GM18867 (cell line): ENCODE data around the gene VWA2.
A peak's percentile ranks its signal among the peaks of the same experiment; 100 is the strongest.

Source experiments
- ATAC-seq: cut with Tn5 transposase; IDR thresholded peaks from one replicate; pipeline ENCODE4 v1.9.1; 2021; ENCODE audit warnings: mild to moderate bottlenecking, moderate library complexity; ENCODE audit not compliant: unreplicated experiment

VWA2 gene, protein sequence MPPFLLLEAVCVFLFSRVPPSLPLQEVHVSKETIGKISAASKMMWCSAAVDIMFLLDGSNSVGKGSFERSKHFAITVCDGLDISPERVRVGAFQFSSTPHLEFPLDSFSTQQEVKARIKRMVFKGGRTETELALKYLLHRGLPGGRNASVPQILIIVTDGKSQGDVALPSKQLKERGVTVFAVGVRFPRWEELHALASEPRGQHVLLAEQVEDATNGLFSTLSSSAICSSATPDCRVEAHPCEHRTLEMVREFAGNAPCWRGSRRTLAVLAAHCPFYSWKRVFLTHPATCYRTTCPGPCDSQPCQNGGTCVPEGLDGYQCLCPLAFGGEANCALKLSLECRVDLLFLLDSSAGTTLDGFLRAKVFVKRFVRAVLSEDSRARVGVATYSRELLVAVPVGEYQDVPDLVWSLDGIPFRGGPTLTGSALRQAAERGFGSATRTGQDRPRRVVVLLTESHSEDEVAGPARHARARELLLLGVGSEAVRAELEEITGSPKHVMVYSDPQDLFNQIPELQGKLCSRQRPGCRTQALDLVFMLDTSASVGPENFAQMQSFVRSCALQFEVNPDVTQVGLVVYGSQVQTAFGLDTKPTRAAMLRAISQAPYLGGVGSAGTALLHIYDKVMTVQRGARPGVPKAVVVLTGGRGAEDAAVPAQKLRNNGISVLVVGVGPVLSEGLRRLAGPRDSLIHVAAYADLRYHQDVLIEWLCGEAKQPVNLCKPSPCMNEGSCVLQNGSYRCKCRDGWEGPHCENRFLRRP

DNA sequence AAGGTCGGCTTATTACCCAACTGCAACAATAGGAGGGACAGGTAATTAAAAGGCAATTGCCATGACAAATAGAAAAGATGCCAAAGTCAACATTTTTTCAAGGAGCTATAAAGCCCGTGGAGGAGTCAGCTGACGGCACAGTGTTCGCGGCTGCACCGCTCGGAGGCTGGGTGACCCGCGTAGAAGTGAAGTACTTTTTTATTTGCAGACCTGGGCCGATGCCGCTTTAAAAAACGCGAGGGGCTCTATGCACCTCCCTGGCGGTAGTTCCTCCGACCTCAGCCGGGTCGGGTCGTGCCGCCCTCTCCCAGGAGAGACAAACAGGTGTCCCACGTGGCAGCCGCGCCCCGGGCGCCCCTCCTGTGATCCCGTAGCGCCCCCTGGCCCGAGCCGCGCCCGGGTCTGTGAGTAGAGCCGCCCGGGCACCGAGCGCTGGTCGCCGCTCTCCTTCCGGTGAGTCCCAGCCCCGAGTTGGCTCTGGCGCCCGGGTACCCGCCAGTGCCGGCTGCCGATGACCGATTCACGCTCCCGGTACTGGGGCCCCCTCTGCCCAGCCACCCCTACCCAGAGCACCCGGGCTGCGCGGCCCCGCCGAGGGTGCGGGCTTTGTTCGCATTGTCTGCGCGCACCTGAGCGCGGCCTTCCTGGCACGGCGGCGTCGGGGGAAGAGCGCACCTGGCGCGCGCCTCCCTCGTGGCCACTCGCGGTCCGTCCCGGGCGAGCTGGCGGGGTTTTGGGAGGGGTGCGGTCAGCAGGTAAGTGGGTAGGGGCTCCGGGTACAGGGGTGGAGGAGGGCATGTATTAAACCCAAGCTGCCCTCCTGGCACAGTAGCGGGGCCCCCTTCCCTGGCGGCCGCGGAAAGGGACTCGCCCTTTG is at the start of gene VWA2:
VWA2 (plus strand) TSS at position 138 of the 877 bp plus-strand sequence. CDS start 9,460 bp downstream, outside the sequence.
- peak; percentile 63 for ATAC-seq

DNA sequence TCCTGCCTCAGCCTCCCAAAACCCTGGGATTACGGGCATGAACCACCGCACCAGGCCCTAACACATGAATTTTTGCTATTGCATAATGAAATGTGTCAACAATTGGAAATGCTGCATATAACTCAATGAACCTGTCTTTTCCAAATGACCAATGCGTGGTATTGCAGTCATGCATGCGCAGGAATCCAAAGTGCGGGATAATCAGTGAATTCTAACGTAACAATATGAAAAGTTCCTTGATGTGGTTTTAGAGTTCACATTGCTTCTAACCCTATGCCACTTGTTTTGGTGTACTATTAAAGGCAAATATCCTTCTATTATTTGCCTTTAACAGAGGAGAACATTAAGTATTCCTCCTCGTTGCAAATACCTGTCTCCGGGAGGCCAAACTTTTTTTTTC is 49.4 kb upstream of the VWA2 start:
- ATAC-seq, result no peak

DNA sequence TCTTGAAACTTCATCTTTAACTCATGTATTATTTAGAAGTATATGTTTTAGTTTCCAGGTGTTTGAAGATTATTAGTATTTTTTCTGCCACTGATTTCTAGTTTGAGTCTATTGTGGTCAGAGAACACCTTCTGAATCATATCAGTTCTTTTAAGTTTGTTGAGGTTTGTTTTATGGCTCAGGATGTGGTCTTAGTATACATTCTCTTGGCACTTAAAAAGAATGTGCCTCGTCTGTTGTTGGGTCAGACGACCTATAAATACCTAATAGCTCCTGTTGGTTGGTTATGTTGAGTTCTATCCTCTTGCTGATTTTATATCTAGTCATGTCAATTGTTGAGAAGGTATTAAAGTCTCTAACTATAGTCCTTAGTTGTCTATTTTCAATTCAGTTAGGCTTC is 44.0 kb upstream of the VWA2 start:
- peak; percentile 97 for ATAC-seq

DNA sequence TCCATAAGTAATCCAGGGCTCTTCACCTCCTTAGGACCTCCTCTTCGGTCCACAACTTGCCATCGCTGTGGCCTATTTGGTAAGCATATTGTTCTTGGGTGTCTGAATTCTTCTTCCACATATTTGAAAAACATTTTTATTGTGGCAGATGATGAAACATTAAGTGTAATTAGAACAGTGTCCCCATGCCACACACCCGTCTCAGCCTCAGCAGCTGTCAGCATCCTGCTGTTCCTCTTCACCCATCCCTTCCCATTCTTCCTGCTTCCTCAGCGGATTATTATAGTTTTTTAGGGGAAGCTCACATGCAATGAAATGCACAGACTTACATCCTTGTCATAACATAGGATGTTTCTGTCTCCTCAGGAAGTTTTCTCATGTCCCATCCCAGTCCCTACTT is 39.8 kb upstream of the VWA2 start:
- ATAC-seq, result no peak

DNA sequence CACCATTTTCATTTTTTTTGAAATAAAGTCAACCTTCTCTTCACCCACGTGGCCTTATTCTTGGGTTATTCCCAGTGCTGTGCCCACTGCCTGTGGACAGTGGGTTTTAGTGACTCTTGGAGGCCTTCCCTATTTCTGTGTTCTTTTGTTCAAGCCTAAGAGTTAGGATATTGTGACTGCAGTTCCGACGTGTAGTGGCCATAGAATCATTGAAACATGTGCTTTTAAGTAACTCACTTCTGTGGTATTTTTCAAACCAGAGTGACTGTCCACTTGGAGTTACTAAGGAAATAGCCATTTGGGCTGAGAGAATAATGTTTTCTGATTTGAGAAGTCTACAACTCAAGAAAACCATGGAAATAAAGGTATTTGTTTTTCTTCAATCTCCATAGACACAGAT is 36.2 kb upstream of the VWA2 start:
- ATAC-seq, result no peak

DNA sequence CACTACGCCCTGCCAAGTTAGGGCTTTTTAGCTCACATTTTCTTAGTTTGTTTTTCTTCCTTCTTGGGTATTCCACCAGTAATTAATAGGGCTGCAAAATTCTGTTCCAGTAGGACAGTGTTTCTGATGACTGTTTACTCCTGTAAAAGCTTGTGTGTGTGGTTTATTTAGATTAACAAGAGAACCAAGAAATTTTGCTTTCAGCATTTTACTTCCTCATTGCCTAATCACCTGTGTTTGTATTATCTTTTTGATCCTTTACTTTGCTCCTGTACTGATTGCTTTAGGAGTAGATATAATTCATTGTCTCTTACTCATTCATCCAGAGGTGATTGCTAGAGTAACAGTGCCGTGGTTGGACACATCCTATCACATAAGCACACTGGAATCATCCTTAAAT is 32.2 kb upstream of the VWA2 start:
- no peak for ATAC-seq

DNA sequence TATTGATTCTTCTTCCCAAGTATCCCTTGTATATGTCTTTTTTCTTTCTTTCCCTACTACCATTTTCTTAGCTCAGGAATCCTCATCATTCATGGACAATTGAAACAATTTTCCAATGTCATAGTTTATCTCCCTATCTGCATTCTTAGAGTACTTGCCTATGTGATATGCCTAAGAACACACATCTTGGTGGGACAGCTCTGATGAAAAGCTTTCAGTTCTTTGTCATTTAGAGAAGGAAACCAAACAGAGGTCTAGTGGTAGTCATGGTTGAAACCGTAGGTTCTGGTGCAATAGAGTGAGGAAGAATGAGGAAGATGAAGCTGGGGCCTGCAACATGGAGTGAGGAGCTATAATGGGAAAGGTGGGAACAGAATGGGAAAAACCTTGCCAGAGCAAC is 31.7 kb upstream of the VWA2 start:
- ATAC-seq, result peak; percentile 38

DNA sequence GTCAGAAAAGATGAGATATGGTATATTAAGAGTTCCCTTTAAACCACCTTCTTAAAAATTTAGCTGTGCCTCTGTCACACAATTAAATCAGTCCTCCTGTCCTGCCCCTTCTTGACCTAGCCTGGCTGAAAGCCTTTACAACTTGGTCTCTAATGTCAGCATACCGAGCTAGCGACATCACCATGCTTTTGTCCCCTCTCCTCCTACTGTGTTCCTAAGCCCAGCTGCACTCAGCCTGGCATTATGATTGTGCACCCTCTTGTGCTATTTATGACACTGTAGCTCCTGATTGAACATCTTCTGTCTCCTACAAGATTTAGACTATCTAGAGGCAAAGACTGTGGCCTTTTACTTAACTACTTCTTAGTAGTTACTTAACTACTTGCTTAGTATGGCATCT is 30.7 kb upstream of the VWA2 start:
- no peak for ATAC-seq

DNA sequence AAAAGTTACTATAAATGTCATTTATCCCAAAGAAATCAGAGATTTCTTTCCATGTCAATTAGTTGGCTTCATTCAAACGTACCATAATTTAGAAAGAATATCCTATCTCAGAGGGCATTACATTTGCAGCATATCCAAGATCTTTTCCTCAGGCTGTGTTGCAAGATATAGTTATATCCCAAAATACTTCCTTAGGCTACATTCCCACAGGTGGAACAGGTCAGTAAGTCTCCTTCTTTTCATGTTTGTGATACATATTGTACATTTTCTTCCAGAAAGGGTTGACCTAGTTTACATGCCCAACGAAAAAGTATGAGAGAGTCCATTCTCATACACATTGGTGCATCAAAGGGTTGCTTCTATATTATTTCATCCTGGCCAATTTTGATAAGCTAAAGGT is 26.9 kb upstream of the VWA2 start:
- ATAC-seq, result no peak

DNA sequence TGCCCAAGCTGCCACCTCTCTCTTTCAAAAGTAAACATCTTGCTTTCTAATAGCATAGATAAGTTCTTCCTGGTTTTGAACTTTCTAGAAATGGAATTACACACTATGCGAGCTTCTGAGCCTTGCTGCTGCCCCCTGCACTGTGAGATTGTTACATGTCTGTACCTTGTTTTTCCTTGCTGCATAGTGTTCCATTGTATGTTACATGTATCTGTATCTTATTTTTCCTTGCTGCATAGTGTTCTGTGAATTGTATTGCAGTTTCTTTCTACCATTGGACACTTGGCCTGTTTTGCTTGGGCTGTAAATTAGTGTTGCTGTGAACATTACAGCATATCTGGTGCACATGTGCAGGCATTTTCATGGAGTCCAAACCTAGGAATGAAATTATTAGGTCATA is 24.0 kb upstream of the VWA2 start:
- ATAC-seq, result no peak

DNA sequence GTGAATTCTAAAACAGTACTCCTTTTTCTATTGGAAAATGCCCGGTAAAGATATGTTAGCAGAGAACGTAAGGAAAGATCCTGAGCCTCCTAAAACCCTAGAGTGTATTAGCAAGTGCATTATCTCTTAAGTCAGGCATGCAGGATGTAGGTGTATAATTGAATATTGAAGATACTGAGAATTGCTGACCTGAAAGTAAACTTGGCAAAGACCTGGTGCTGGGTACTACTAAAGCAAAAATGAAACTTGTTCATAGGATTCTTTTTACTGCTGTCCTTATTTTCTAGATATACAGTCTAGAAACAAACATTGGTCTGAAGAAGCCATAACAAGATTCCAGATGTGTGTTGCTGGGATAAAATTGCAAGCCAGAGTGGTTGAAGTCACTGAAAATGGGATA is 18.8 kb upstream of the VWA2 start:
- ATAC-seq, result peak; percentile 58

DNA sequence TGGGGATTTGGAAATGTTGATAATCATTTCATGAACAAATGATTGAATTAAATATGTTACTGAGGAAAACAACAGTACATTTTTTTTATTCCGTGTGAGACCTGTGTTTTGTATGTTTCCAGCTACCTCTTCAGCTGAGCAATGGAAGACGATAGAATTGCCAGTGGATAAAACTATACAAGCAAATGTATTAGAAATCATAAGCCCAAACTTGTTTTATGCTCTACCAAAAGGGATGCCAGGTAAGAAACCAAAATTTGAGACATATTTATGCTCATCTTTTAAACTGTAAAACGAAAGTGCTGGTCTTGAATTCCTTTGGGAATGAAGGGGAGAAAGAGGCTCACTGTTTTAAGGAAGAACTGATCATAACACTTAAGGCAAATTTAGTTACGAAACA is 17.8 kb upstream of the VWA2 start:
- ATAC-seq, result no peak

DNA sequence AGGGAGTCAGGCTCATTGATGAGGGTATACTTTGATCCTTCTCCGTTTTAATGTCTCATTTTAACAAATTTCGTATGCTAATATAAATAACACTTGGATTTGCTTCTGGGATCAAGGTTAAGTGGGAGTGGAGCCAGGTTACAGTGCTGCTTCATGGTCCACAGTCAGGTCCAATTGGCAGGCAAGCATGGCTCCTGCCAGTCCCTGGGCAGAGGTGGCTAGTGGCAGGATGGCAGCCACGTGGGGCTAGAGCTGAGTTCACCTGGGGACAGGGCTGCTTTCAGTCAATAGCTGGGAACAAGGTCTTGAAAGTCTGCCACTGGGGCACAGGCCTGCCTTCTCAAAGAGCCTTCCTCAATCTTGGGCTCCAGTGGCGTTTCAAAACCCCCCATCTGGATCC is 16.0 kb upstream of the VWA2 start:
- ATAC-seq, result no peak

DNA sequence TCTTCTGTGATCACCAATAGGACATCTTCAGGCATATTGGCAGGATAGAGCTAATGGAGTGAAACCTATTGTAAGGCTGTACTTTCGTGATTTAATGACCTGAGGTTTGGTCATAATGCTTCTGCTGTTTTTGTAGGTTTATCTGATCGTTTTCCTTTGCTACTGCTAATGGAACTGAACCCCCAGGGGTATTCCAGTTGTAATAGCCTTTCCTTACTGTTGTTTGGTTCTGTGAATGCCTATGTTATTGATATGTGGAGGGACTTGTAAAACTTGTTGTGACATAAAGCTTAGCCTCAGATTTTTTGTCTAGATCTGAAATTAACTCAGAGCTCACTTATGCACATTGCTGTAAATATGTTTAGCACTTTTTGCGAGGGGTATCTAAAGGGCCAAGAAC is 10.9 kb upstream of the VWA2 start:
- ATAC-seq, result no peak

DNA sequence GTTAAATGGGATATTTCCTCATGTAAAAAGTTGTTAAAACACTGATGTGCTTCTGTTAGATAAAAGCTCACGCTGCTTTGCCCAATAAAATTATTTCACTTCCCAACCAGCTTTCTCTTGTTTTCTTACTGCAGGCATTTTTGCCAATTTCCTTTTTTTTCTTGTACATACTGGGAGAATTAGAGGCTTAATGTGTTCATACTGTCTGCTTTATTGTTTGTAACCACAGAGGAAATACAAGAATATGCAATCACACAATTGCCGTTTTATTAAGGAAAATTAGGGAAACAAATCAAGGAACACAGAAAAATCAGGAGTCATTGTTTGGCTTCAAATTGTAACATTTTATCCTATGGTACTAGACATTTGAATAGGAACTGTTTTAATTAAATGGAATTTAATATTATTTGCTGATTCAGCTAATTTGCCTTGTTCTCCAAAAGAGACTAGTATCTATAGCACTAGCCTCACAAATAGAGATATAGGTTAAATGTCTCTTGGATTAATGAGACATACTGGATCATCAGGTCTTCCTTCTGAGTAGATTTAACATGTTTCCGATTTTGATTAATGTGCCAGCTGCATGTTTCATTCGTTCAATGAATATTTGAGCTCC is 6.4 kb upstream of the VWA2 start:
- ATAC-seq, result no peak

DNA sequence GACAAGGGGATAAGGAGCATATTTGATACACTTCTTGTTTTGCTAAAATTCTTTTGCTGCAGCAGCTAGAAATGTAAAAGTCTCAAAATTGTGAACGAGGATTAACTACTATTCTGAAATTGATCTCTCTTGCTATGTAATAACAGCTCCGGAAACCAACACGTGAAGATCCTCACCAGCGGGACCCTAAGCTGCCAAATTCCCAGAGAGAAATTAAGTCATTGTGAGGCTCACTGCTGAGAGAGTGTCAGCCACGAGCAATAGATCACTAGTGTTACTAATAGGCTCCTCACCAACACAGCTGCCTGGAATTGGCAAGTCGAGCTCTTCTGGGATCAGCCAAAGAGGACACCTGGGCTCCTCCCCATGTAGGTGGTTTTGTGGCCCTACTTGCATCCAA is 5.6 kb upstream of the VWA2 start:
- no peak for ATAC-seq

DNA sequence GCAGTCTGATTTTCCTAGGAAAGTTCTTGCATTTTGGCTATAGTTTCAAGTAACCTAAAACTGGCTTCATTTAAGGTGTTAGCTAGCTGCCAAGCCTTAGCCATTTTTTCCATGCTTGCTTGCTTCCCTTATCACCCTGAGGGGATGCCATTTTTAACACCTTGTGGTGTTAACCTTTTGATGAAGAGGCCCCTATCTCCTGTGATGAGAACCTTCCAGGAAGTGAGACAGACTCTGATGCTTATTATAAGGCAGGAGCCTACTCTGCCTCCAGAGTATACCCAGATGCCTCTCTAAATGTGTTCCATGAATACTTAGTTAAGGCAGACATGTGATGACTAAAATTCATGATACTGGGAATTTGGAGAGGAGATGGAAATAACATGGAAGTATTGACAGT is 4.9 kb upstream of the VWA2 start:
- no peak for ATAC-seq

DNA sequence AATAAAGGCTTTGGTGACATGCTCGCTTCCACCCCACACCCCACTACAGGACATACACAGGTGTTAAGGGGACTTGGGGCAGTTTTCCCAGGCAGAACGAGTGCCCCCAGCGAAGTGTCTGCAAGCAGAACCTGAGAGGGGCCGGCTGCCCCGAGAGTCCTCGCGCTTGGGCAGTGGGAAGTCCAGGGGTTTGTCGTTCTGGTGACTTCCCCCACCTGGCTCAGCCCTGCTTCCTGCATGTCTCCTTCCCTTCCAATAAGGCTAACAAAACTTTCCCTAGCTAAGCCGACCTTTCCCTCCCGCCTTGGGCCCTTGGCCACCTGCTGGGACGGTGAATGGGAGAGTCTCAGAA is 916 bp downstream of the VWA2 start:
- ATAC-seq, result no peak

DNA sequence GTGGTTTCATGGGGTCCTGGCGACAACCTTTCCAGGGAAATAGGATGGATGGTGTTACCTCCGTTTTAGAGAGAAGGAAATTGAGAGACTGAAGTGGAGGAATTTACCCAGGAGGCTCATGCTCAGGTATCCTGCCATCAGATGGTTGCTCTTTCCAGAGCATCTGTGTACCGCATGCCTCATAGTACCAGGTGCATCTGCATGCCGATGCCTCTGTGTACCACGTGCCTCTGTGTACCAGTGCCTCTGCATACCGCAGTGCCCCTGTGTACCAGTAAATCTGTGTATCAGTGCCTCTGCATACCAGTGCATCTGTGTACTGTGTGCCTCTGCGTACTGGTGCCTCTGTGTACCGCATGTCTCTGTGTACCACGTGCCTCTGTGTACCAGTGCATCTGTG is 3.2 kb downstream of the VWA2 start:
- ATAC-seq, result no peak

DNA sequence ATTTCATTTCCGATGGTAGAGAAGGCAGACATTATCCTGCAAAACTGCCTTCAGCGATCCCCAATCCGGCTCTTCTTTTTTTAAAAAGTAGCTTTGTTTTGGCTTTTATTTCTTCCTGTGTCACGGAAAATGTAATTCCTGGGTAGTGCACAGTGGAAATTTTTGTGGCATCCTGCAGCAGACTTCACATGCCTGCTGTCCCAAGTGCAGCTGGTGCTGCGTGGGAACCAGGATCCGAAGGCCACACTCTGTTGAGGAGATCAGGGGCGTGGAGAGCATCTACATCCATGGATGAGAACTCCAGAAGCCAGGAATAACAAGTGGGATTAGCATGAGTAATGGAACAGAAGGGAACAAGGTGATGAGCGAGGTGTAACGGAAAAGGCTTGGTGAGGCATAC is 4.6 kb downstream of the VWA2 start:
- ATAC-seq, result no peak

DNA sequence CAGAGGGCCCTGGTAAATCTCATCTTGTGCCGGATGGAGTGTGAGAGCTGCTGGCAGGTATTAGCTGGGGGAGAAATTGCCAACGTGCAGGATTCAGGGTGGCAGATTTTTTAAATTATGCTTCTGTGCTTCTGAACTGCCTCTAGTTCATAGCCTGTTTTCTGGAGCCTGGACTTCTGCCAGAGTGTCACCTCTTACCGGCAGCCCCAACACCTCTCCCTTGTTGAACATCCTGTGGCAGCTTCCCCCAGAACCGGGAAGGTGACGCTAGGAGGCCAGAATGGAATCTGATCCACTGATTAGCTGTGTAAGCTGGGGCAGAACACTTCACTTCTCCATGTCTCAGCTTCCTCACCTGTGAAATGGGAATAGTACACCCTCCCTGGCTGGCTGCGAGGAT is 5.1 kb downstream of the VWA2 start:
- no peak for ATAC-seq
